SJCRH30 (cell line): ENCODE measurements around the gene SLC46A3. TPM values are rescaled to one million over a fixed set of nuclear protein-coding genes. Genes with fewer than 3 reads are reported as not detected.
A peak's percentile ranks its signal among the peaks of the same experiment; 100 is the strongest.
"Not testable (repeated sequence)": the region's sequence is repeated elsewhere in the genome, so short reads cannot be mapped to it uniquely, and the experiment has no call there.

Experiments
- DNase-seq, 2 experiments: peaks; one replicate each; pipeline ENCODE4 v3.0.0-alpha.2; 2015 to 2020
- H3K27ac ChIP-seq: fragments of 250-450 bp; sonication (Bioruptor Pico); 2 replicates; pipeline ENCODE4 v1.5.1; 2020; ENCODE audit warnings: mild to moderate bottlenecking, moderate library complexity
- H3K27me3 ChIP-seq: fragments of 250-450 bp; sonication (Bioruptor Pico); 2 replicates; pipeline ENCODE4 v1.5.1; 2020; ENCODE audit warnings: mild to moderate bottlenecking, moderate library complexity
- H3K36me3 ChIP-seq: fragments of 250-450 bp; sonication (Bioruptor Pico); 2 replicates; pipeline ENCODE4 v1.5.1; 2020; ENCODE audit warnings: mild to moderate bottlenecking, moderate library complexity
- H3K4me1 ChIP-seq: fragments of 250-450 bp; sonication (Bioruptor Pico); 2 replicates; pipeline ENCODE4 v1.5.1; 2020; ENCODE audit warnings: mild to moderate bottlenecking, moderate library complexity
- H3K4me3 ChIP-seq: fragments of 250-450 bp; sonication (Bioruptor Pico); 2 replicates; pipeline ENCODE4 v1.5.1; 2020; ENCODE audit warnings: mild to moderate bottlenecking, moderate library complexity
- H3K9me3 ChIP-seq: fragments of 250-450 bp; sonication (Bioruptor Pico); replicated peaks from 2 replicates; pipeline ENCODE4 v1.5.1; 2020; ENCODE audit warnings: mild to moderate bottlenecking, moderate library complexity
- total RNA-seq: library from RNA; depleted of rRNA; stranded (reverse); fragments of >200 nt; shearing (Covaris generic); gene quantifications from 2 replicates; pipeline ENCODE4 v1.2.3, GENCODE V29; 2014

The SLC46A3 gene
- total RNA-seq, 1 experiment from 2014 or later: 15.4 TPM

DNA sequence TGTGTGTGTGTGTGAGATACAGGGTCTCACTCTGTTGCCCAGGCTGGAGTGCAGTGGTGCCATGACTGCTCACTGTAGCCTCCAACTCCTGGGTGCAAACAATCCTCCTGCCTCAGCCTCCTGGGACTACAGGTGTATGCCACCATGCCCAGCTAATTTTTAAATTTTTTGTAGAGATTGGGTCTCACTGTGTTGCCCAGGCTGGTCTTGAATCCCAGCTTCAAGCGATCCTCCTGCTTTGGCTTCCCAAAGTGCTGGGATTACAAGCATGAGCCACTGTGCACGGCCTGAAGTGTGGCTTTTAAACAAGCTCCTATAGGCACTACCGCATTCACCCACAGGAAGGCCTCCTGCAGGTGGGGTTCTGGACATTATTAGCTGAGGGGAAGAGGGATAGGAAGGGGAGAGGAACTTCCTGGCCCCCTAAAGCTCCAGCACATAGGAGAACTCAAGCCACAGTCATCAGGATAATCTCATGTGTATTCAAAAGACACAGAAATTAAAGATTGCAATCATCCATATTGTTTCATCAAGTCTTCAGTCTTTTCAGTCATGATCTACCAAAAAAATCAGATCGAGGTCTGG, 24.8 kb upstream of the SLC46A3 start:
- H3K4me1 ChIP-seq: peaks cover 25% of the 10 kb centered on the region
- H3K27ac ChIP-seq: peak overlapping the region; percentile 8; the same call in 1 of the 2 replicates
- no peaks in the 10 kb centered on the region for H3K9me3 ChIP-seq
- H3K36me3 ChIP-seq: no peaks in the 10 kb centered on the region
- no peak for DNase-seq
- no peak overlapping the region for H3K4me3 ChIP-seq
- no peaks in the 10 kb centered on the region for H3K27me3 ChIP-seq

DNA sequence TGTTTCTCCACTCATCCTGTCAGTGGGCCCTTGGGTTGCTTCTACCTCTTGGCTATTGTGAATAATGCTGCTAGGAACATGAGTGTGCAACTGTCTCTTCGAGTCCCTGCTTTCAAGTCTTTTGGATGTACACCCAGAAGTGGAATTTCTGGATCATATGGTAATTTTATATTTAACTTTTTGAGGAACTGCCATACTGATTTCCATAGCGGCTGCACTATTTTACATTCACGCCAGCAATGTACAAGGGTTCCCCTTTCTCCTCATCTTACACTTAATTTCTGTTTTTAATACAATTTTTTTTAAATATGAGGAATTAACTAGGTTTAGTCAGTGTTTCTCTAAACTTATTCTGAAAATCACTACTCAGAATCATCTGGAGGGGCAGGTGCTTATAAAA, 24.2 kb upstream of the SLC46A3 start:
- H3K9me3 ChIP-seq: no peaks in the 10 kb centered on the region
- peaks cover 25% of the 10 kb centered on the region for H3K4me1 ChIP-seq
- no peak overlapping the region for H3K4me3 ChIP-seq
- no peak for DNase-seq
- H3K27me3 ChIP-seq: no peaks in the 10 kb centered on the region
- H3K36me3 ChIP-seq: no peaks in the 10 kb centered on the region
- no peak overlapping the region for H3K27ac ChIP-seq

DNA sequence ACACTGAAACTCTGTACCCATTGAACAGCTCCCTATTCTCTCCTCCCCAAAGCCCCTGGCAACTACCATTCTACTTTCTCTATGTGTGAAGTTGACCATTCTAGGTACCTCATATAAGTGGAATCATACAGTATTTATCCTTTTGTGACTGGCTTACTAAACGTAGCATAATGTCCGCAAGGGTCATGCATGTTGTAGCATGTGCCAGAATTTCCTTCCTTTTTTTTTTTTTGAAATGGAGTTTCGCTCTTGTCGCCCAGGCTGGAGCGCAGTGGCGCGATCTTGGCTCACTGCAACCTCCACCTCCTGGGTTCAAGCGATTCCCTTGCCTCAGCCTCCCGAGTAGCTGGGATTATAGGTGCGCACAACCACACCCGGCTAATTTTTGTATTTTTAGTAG, 23.7 kb upstream of the SLC46A3 start:
- not testable (repeated sequence) for H3K27ac ChIP-seq, H3K9me3 ChIP-seq, H3K27me3 ChIP-seq, DNase-seq, H3K36me3 ChIP-seq, H3K4me3 ChIP-seq
- peaks cover 25% of the 10 kb centered on the region for H3K4me1 ChIP-seq

DNA sequence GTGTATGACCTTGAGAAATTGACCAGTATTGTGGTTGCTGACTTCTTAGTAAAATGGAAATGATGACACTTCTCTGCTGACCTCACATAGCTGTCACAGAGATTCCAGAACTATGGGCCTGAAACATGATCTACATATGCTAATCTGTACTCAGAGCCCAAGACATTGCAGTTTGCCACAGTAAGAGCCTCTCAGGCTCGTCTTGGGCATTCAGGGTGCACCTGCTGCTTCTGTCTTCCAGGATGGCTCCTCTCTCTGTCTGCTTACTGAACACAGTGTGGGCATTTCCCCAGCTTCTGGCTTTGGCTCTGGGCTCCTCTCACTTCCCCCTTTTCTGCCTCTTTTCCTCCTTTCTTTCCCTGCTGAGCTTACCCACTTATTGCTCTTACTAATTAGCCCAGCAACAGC, 22.3 kb upstream of the SLC46A3 start:
- Histone ChIP-seq H3K9me3 (no peaks in the 10 kb centered on the region), H3K27ac (peak overlapping the region; percentile 9; the same call in 1 of the 2 replicates)
- DNase-seq: peak in 1 of 2 experiments; percentile 41

DNA sequence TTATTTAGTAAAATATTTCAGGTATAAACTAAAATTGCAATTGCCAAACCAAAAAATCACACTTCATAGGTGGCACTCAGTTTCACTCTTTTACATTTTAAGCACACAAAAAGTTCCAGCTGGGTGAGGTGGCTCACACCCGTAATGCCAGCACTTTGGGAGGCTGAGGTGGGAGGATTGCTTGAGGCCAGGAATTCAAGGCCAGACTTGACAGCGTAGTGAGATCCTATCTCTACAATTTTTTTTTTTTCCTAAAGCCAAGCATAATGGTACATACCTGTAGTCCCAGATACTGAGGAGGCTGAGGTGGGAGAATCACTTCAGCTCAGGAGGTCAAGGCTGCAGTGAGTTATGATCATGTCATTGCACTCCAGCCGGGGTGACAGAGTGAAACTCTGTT, 20.6 kb upstream of the SLC46A3 start:
- Histone ChIP-seq H3K36me3 (no peaks in the 10 kb centered on the region), H3K27me3 (no peaks in the 10 kb centered on the region), H3K27ac (no peak overlapping the region)

More for the DNA sequence above, 22.3 kb upstream of the SLC46A3 start:
- no peaks in the 10 kb centered on the region for H3K36me3 ChIP-seq
- H3K4me3 ChIP-seq: no peak overlapping the region
- no peaks in the 10 kb centered on the region for H3K27me3 ChIP-seq
- H3K4me1 ChIP-seq: peaks cover 25% of the 10 kb centered on the region

DNA sequence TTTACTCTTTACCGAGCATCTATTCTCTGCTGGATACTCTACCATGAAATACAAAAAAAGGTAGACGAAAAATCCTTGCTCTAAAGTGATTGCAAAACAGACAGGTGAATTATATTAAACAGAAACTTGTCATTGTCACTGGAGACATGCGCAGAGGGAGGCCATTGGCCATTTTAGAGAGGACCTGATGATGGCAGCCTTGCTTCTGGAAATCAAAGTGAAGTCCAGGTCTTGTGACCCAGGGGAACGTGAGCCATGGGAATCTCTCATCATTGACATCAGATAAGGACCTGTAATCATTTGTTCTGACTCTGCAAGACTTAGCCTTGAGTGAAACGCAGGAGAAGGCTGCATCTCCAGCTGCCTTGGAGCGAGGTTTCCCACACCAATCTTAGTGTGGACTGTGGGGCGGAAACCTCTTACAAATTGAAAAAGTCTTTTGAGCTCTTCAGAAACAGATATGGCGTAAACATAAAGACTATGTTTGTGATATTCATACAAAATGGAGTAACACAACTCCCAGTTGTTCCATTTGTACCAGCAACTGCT, 16.8 kb upstream of the SLC46A3 start:
- no peak overlapping the region for H3K27ac ChIP-seq
- H3K27me3 ChIP-seq: no peaks in the 10 kb centered on the region
- no peak for DNase-seq
- peaks cover 18% of the 10 kb centered on the region for H3K4me1 ChIP-seq
- no peaks in the 10 kb centered on the region for H3K36me3 ChIP-seq
- H3K9me3 ChIP-seq: no peaks in the 10 kb centered on the region
- H3K4me3 ChIP-seq: no peak overlapping the region

More for the DNA sequence above, 20.6 kb upstream of the SLC46A3 start:
- no peak for DNase-seq
- Histone ChIP-seq H3K4me3 (no peak overlapping the region), H3K9me3 (no peaks in the 10 kb centered on the region), H3K4me1 (peaks cover 20% of the 10 kb centered on the region)

DNA sequence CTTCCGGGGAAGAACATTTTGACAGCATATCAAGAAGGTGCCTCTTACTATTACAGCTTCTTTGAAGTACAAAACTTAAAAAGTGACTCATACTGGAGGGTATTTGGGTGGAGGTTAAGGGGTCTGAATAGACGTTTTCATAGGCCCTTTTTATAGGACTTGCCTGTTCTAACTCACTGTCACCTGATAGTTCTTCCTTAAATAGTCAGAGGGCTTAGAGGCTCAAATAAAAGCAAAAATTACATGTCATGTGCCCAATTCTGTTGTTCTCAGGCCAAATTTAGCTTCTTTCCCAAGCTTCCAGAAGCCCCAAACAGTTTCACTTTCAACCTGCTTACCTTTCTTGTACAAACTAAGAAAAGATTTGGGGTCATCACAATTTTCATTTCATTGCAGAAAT, 16.1 kb upstream of the SLC46A3 start:
- Histone ChIP-seq H3K27ac (no peak overlapping the region), H3K4me1 (peaks cover 25% of the 10 kb centered on the region), H3K27me3 (no peaks in the 10 kb centered on the region), H3K4me3 (no peak overlapping the region), H3K36me3 (no peaks in the 10 kb centered on the region), H3K9me3 (no peaks in the 10 kb centered on the region)
- no peak for DNase-seq

DNA sequence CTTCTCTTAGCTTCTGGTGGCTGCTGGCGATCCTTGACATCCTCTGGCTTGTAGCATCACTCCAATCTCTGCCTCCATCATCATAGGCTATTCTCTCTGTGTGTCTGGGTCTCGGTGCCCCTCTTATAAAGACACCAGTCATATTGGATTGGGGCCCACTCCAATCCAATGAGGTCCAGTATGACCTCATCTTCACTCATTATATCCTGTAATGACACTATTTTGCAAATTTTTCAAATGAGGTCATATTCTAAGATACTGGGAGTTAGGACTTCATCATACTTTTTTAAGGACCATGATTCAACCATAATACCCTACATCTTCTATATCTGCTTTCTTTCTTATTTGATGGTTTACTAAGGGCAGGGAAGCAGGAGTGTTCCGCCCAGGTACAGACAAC, 12.0 kb upstream of the SLC46A3 start:
- Histone ChIP-seq H3K4me1 (peaks cover 34% of the 10 kb centered on the region), H3K27me3 (no peaks in the 10 kb centered on the region), H3K9me3 (no peaks in the 10 kb centered on the region), H3K27ac (peak overlapping the region; percentile 94), H3K4me3 (no peak overlapping the region), H3K36me3 (no peaks in the 10 kb centered on the region)
- DNase-seq: peak in 1 of 2 experiments; percentile 35

DNA sequence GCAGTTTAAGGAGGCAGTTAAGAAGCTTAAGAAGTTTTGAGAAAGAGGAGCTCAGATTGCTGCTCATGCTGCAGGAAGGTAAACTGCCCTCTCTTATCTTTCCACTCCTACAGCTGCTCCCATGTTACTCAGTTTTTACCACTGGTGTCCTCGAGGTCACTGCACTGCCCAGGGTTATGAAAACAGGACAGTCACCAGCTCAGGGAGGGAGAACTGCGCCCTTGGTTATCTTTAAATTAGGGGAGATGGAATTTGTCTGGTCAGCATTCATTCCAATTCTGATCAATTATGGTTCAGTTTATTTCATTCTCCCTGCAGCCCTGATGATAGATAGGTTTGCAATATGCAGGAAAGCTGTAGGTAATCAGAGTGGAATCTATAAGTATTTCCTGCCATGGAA, 10.8 kb upstream of the SLC46A3 start:
- peaks cover 34% of the 10 kb centered on the region for H3K4me1 ChIP-seq
- H3K36me3 ChIP-seq: no peaks in the 10 kb centered on the region
- no peaks in the 10 kb centered on the region for H3K27me3 ChIP-seq
- H3K4me3 ChIP-seq: no peak overlapping the region
- DNase-seq: no peak
- peak overlapping the region; percentile 94; the same call in 1 of the 2 replicates for H3K27ac ChIP-seq
- no peaks in the 10 kb centered on the region for H3K9me3 ChIP-seq

DNA sequence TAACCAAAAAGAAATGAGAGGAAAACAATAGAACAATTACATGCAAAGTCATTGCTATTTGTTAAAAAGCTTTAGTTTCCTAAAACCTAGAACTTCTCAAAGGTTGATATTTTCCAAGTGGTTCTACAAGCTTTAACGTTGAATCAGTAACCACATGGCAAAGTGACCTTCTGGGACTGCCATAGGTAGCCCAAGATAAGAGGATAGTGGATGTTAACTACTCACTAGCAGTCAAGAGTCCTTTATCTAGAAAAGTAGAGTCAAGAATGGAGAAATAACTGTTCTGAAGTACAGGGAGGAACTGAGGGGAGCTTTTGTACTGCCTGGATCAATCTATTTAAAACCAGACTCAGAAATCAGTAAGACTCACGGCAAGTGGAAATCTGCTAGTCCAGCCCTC, 9.9 kb upstream of the SLC46A3 start:
- H3K4me1 ChIP-seq: peaks cover 34% of the 10 kb centered on the region
- H3K9me3 ChIP-seq: no peaks in the 10 kb centered on the region
- no peaks in the 10 kb centered on the region for H3K27me3 ChIP-seq
- H3K27ac ChIP-seq: peak overlapping the region; percentile 94; the same call in 1 of the 2 replicates
- no peak overlapping the region for H3K4me3 ChIP-seq
- DNase-seq: no peak
- no peaks in the 10 kb centered on the region for H3K36me3 ChIP-seq

DNA sequence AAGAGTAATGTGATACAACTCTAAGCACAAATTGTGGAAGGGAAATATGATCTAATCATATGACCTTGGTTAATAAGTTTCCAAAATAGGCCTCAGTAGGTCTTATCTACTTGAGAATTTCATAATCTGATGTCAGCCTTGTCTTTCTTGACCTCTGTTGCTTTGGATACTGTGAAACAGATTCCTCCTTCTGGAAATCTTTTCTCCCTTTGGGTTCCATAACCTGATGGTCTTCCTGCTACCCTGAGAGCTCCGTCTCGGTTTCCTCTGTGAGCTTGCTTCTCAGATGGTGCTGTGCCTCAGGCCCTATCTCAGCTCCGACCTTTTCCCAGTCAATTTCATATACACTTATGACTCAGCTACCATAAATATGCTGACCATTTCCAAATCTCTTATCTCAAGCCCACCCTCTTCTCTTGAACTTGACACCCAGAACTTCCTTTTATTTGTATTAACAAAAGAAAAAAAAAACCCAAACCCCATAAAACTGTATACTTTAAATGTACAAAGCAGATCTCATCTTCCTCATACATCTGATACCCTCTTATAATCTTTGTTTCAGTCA, 6.4 kb upstream of the SLC46A3 start:
- no peaks in the 10 kb centered on the region for H3K27me3 ChIP-seq
- H3K9me3 ChIP-seq: no peaks in the 10 kb centered on the region
- DNase-seq: no peak
- no peak overlapping the region for H3K27ac ChIP-seq
- no peaks in the 10 kb centered on the region for H3K36me3 ChIP-seq
- H3K4me3 ChIP-seq: no peak overlapping the region
- H3K4me1 ChIP-seq: peaks cover 12% of the 10 kb centered on the region

DNA sequence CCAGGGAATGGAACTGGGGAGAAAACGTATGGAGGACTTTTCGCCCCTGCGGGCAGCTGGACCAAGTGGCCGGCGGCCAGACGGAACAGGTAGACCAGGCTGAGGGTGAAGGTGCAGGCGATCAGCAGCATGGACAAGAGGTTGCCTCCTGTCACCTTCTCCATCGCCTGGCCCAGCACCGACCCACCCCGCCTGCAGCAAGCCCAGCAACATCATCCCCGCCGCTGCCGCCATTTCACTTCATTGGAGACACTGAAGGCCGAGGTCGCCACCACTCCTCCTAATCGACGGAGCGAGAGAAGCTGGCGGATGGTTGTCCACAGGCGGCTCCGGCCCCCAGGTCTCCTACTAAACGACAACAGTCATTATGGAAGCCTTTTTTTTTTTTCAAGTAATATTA, 5.0 kb upstream of the SLC46A3 start:
- DNase-seq: no peak
- Histone ChIP-seq H3K27ac (no peak overlapping the region), H3K9me3 (no peaks in the 10 kb centered on the region), H3K36me3 (no peaks in the 10 kb centered on the region), H3K4me3 (no peak overlapping the region), H3K4me1 (peaks cover 8% of the 10 kb centered on the region), H3K27me3 (no peaks in the 10 kb centered on the region)

DNA sequence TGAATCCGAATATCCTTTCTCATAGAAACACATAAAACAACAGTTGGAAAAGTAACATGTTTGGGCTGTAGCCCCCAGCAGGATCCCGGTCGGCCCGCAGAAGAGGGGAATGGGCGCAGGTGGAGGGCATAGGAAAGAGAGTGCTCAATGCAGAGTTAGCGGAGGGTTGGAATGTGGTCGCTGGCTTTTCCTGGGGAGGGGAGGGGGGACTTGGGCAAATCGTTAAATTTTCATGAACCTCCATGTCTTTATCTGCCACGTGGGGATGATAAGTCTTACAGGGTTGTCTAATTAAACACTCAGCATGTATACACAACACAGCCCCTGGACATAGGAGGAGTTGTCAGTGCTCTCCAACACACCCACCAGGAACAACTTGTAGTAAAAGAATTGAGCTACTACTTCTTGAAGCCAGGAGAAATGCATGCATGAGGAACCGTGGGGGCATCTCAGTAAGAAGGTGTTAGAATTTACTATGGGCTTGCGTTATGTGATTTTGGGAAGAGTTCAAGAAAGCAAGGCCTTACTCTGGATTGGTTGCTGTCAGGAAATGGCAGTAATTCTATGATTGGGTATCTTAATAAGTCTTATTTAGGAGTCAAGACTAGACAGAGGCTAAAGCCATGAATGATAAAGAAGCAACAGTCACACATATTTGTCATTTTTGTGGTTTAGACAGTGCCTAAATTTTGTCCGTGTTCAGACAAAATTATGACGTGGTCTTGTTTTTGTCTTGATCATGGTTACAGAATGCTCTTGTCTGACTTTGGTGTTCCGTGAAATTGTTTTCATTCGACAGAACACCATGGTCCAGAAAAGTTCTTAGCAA, 671 bp upstream of the SLC46A3 start:
- no peaks in the 10 kb centered on the region for H3K27me3 ChIP-seq
- no peaks in the 10 kb centered on the region for H3K36me3 ChIP-seq
- H3K27ac ChIP-seq: peak overlapping the region; percentile 81
- H3K9me3 ChIP-seq: no peaks in the 10 kb centered on the region
- H3K4me1 ChIP-seq: peaks cover 12% of the 10 kb centered on the region
- DNase-seq: peak in 1 of 2 experiments; percentile 10
- peak overlapping the region; percentile 69 for H3K4me3 ChIP-seq

DNA sequence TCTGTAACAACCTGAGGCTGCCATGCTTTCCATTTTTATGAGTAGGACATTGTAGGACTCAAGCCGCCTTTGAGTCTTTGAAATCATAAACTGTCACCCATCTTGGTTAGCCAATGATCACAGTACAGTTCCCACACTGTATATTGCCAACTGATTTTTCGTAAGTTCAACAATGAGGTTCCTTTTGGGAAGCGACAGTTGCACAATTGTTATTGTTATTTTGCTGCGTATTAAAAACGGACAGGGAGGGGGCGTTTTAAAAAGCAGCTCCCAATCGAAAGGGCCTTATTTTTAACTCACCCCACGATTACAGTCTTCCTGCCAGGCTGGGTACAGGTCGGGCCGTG, 601 bp downstream of the SLC46A3 start:
- peak in 1 of 2 experiments; percentile 31 for DNase-seq
- Histone ChIP-seq H3K27ac (peak overlapping the region; percentile 81), H3K27me3 (no peaks in the 10 kb centered on the region), H3K4me3 (peak overlapping the region; percentile 69), H3K4me1 (peaks cover 12% of the 10 kb centered on the region), H3K36me3 (no peaks in the 10 kb centered on the region), H3K9me3 (no peaks in the 10 kb centered on the region)

DNA sequence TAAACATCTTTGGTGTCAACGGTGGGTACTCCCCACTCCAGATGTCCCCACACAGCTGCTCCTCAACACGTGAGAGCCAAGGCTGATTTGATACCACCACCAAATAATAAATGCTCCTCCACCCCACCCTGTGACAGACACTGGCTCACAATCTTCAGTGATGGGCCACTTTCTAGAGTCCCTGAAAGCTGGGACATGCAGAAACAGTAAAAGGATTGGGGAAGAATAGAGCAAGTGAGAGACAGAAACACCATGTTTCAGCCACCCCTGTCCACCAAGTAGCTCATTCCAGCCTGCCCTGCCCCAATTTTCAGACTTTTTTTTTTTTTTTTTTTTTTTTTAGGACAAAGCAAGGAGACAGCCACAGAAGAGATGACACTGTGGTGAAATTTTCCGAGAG, 1.6 kb downstream of the SLC46A3 start:
- DNase-seq: no peak

More for the DNA sequence above, 1.6 kb downstream of the SLC46A3 start:
- no peaks in the 10 kb centered on the region for H3K36me3 ChIP-seq
- H3K27me3 ChIP-seq: no peaks in the 10 kb centered on the region
- no peak overlapping the region for H3K27ac ChIP-seq
- no peaks in the 10 kb centered on the region for H3K9me3 ChIP-seq
- no peak overlapping the region for H3K4me3 ChIP-seq
- peaks cover 12% of the 10 kb centered on the region for H3K4me1 ChIP-seq
